Large intestine (tissue), 3 donors: Measurements from ENCODE around the gene MLLT1. TPM values are rescaled to one million over a fixed set of nuclear protein-coding genes. Genes with fewer than 3 reads are reported as not detected.

Experiments used
- DNase-seq, 2 donors: peaks; one replicate each; pipeline versions ENCODE4 v3.0.0 to v3.0.0-alpha.2; 2013
- H3K27ac ChIP-seq: one replicate; pipeline ENCODE4 v1.5.1; 2013; ENCODE audit warnings: low read length
- H3K27me3 ChIP-seq: 2 replicates; pipeline ENCODE4 v1.6.1; 2013; ENCODE audit warnings: low read length; ENCODE audit not compliant: control insufficient read depth, insufficient read depth
- H3K36me3 ChIP-seq: 2 replicates; pipeline ENCODE4 v1.6.1; 2013; ENCODE audit warnings: low read length; ENCODE audit not compliant: control insufficient read depth, insufficient read depth
- H3K4me1 ChIP-seq: one replicate; pipeline ENCODE4 v1.6.1; 2013; ENCODE audit warnings: low read length; ENCODE audit not compliant: control insufficient read depth, insufficient read depth
- H3K4me3 ChIP-seq: one replicate; pipeline ENCODE4 v1.5.1; 2013; ENCODE audit warnings: low read length
- H3K9me3 ChIP-seq: one replicate; pipeline ENCODE4 v1.6.1; 2013; ENCODE audit warnings: mild to moderate bottlenecking, low read depth, low read length, moderate library complexity; ENCODE audit not compliant: control insufficient read depth
- WGBS: methylation state at CpG from one replicate; pipeline ENCODE4 v1.1.5; 2013; ENCODE audit warnings: low lambda C conversion rate; ENCODE audit not compliant: insufficient coverage; 5-methylcytosine and 5-hydroxymethylcytosine counted together
- polyA plus RNA-seq: library from polyadenylated mRNA; unstranded; fragments of 120-200 nt; gene quantifications from one replicate; pipeline ENCODE4 v1.2.1, GENCODE V29; 2013

The MLLT1 gene
- polyA plus RNA-seq, 1 donor, result 44.3 TPM

DNA sequence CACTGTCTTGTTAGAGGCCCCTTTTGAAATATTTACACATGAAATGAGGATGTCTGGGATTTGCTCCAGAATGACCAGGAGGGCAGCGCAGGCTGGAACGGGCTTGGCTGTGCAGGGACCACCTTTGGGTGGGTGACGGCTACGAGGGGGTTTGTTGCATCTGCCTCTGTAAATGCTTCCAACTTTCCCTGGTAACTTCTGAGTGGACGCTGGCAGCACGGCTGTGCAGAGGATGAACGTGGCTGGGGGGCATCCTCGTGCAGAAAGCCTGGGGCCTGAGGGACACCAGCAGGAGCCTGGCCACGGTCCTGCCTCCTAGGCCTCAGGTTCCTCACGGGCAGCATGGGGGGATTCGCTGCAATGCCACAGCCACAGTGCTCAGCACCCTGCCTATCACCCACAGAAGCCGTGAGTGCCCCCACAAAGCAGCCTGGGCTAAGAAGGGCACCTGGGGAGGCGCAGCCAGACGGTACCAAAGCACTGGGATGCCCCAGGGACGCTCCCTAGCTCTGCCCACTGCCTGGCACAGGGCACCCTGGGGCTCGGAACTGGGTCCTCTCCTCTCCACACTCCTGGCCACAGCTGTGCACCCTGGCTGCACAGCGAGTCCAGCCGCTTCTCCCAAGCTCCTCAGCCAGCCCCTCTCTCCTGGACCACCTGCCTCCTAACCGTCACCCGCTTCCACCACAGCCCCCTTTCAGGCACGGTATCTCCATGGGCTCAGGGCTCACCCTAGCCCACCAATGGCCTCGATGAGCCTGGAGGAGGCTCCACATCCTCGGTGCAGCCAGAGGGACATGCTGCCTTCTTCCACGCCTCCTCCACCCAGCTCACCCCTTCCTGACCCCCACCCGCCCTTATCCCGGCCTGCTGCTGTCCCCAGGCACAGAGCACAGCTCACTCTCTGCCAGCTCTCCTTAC lies 44.5 kb downstream of the MLLT1 start:
- Histone ChIP-seq H3K36me3 (peaks cover 10% of the 10 kb centered on the region), H3K4me1 (peaks cover 16% of the 10 kb centered on the region), H3K27ac (no peak overlapping the region), H3K9me3 (peaks cover 3% of the 10 kb centered on the region), H3K27me3 (no peaks in the 10 kb centered on the region), H3K4me3 (no peak overlapping the region)
- DNase-seq, result no peak
- 90% methylated on average over 2 of the region's 26 CpGs for WGBS

DNA sequence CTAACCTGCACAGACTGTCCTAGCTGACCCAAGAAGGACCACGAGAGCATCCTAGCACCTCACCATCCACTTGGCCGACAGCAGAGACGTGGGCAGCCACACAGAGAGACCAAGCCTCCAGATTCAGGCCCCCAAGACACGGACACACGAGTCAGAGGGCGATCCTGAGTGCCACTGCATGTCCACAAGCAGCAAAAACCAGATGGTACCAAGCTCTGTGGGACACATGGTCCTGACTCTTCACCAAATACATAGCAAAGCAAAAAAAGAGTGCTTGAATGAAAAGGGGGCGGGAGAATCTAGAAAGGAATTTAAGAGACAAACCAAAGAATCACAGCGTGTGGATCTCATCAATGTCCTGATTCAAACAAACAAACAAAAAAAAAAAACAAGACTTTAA lies 45.2 kb downstream of the MLLT1 start:
- Histone ChIP-seq H3K4me3 (no peak overlapping the region), H3K36me3 (peaks cover 12% of the 10 kb centered on the region), H3K4me1 (peaks cover 16% of the 10 kb centered on the region), H3K9me3 (peaks cover 3% of the 10 kb centered on the region), H3K27me3 (no peaks in the 10 kb centered on the region), H3K27ac (no peak overlapping the region)
- 74% methylated on average over 2 of the region's 8 CpGs for WGBS
- no peak for DNase-seq

DNA sequence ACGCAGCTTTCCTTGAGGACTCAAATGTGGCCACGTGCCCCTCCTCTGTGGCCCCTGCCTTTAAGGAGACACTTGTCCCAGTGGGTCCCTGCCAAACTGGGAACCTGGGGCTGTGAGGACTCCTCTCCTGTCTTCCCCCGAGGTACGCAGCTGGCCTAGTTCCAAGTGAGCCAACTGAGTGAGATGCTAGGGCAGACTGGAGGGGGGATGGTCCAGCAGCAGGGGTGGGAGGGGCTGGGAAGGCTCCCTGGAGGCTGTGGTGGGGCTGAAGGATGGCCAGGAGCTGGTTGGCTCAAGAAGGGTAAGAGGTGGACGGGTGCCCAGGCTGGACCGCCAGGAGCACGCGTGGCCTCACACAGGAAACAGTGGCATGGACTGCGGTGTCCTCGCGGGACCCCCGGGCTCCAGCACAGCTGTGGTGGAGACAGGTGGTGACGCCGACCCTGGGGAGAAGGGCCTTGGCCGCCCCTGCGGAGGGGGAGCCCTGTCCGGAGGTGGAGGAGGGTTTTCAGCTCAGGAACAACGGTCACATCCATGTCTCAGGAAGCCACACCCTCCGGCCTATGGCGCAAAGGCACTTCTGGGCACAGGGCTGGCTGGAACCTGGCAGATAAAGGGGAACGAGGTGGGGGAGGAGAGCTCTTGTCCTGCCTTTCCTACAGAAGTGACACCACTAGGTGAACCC lies 45.8 kb downstream of the MLLT1 start:
- H3K27ac ChIP-seq, result no peak overlapping the region
- H3K9me3 ChIP-seq, result peaks cover 3% of the 10 kb centered on the region
- WGBS, result no CpG with 5 or more reads among the region's 21 CpGs
- H3K27me3 ChIP-seq, result no peaks in the 10 kb centered on the region
- DNase-seq, result no peak
- no peak overlapping the region for H3K4me3 ChIP-seq
- H3K4me1 ChIP-seq, result peaks cover 16% of the 10 kb centered on the region
- peaks cover 15% of the 10 kb centered on the region for H3K36me3 ChIP-seq

DNA sequence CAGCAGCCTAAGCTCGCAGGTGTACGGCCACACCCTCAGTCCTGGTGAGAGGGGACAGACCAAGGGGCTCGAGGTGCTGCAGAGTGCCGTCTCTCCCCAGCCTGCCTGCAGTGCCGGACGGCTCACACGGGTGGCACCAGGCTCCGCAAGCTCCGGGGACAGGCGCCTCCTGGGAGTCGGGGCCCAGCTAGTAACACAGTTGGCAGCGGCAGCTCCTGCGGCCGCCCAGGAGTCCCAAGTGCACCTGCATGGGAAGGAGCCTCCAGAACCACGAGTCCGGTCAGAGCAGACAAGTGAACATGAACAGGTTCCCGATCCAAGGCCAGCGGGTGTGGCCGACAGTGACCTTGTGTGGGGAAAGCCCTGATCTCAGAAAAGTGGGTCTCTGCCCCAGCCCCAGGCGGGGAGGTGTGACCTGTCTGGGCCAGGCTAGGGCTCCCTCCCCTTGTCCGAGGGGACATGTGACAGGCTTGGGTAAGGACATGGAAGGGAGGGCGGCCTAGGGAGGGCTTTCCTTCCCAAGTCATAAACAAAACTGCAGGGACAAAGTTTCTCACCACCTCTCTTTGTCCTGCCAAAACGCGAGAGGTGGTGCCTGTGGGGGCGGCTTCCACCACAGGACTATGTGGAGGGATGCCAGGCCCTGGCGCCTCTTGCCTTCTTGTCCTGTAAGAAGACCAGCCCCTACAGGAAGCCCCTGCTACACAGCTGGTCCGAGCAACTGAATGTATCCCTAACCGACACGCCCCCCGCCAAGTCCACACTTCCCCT lies 46.5 kb downstream of the MLLT1 start:
- WGBS, result no CpG with 5 or more reads among the region's 30 CpGs
- Histone ChIP-seq H3K27ac (no peak overlapping the region), H3K27me3 (no peaks in the 10 kb centered on the region), H3K36me3 (peaks cover 19% of the 10 kb centered on the region), H3K9me3 (peaks cover 3% of the 10 kb centered on the region), H3K4me3 (no peak overlapping the region), H3K4me1 (peaks cover 16% of the 10 kb centered on the region)
- peak in 1 of 2 donors; percentile 72 for DNase-seq

DNA sequence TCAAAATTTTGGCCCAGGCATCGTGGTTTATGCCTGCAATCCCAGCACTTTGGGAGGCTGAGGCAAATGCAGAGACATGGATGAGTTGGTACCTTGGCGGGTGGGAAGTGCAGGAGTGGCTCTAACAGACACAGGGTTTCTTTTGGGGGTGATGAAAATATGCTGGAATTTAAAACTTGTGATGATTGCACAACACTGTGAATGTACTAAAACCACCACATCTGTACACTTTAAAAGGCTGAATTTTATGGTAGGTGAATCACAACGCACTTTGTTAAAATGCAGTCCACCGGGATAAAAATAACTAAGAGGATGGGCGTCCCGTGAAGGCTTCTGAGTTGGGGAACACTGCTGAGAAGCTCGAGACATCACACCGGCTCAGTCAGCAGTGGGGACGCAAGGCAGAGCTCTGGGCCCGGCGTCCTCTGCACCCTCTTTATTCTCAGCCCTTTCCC lies 47.1 kb downstream of the MLLT1 start:
- H3K27me3 ChIP-seq, result no peaks in the 10 kb centered on the region
- peaks cover 19% of the 10 kb centered on the region for H3K36me3 ChIP-seq
- H3K27ac ChIP-seq, result no peak overlapping the region
- no peak overlapping the region for H3K4me3 ChIP-seq
- H3K4me1 ChIP-seq, result peaks cover 16% of the 10 kb centered on the region
- no peak for DNase-seq
- WGBS, result no CpG with 5 or more reads among the region's 11 CpGs
- H3K9me3 ChIP-seq, result peaks cover 3% of the 10 kb centered on the region

DNA sequence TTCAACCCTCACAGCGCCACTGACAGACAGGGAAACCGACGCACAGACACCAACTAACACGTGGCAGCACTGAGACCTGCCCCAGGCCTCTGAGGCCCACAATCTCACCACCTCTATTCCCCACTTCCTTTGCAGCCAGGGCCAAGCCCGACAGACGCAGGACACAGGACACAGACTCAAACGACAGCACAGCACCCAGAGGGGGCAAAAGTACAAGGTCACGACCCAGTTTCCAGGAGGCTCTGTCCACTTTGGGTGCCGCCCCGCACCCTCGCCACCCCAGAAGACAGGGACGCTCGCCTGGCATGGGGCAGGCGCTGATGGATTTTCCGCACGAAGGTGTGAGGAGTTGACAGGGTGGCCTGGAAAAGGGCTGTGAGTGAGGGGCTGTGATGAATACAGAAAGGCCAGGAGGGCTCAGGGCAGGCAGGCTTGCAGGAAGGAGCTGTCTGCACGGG lies 48.8 kb downstream of the MLLT1 start:
- Histone ChIP-seq H3K27ac (no peak overlapping the region), H3K4me1 (peaks cover 16% of the 10 kb centered on the region), H3K4me3 (no peak overlapping the region), H3K36me3 (peaks cover 34% of the 10 kb centered on the region), H3K9me3 (peaks cover 3% of the 10 kb centered on the region), H3K27me3 (no peaks in the 10 kb centered on the region)
- no peak for DNase-seq
- no CpG with 5 or more reads among the region's 17 CpGs for WGBS

DNA sequence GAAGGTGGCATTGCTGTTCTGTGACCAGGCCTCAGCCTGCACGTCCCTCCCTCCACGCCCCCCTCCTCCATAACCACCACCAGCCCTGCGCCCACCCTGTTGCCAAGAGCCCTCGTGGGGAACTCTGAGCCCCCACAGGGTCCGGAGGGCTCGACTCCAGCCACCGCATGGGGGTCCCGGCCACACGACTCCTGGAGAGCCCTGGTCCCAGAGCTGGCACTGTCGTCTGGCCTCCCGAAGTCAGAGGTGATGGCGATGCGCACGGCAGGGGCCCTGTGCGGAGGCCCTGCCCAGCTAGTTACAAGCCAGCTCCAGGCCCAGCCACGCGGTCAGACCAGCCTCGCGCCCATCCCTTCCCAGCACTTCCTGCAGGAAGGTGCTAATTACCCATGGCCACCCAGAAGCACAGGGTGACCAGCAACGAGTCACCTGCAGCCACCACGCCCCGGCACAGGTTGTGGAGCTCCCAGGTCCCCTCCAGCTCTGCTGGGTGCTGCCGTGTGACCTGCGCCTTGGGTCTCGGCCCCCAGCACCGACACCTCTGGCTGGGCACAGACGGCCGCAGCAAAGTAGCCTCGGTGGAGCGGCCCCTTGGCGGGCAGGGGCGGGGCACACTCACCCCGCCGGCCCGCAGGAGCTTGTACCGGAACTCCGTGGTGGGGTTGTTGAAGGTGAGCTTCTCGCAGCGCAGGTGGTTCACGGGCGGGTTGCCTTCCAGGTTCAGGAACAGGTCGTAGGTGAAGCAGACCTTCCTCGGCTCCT lies 49.6 kb downstream of the MLLT1 start:
- Histone ChIP-seq H3K4me1 (peaks cover 16% of the 10 kb centered on the region), H3K9me3 (peaks cover 3% of the 10 kb centered on the region), H3K27ac (no peak overlapping the region), H3K27me3 (no peaks in the 10 kb centered on the region), H3K36me3 (peaks cover 42% of the 10 kb centered on the region), H3K4me3 (no peak overlapping the region)
- WGBS, result no CpG with 5 or more reads among the region's 43 CpGs
- no peak for DNase-seq

DNA sequence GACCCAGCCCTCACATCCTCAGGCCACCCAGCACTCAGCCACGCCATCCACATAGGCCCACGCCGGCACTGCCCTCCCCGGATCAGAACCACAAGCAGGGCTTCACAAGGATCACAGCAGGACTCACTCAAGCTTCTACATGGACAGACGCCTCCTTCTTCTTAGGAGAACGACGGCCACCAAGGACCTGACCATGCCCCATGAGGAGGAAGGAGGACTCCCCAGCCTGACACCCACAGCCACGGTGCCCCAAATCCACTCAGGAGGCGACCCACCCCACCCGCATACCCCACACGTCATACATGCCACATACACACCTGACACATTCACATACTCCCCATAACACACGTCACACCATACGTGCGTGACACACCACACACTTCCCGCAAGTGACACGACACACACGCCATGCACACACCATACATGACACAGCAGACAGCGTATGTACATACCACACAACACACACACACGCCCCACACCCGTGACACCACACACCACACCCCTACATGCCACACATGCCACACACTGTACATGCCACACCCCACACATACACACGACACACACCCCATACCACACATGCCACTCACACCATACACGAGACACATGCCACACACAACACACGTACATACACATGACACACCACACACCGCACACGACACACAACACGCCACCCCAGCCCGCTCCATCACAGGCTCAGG lies 50.4 kb downstream of the MLLT1 start:
- 80% methylated on average over 1 of the region's 27 CpGs for WGBS
- H3K36me3 ChIP-seq, result peaks cover 47% of the 10 kb centered on the region
- H3K4me1 ChIP-seq, result peaks cover 16% of the 10 kb centered on the region
- peaks cover 3% of the 10 kb centered on the region for H3K9me3 ChIP-seq
- H3K27me3 ChIP-seq, result no peaks in the 10 kb centered on the region
- DNase-seq, result no peak
- H3K27ac ChIP-seq, result no peak overlapping the region
- no peak overlapping the region for H3K4me3 ChIP-seq

DNA sequence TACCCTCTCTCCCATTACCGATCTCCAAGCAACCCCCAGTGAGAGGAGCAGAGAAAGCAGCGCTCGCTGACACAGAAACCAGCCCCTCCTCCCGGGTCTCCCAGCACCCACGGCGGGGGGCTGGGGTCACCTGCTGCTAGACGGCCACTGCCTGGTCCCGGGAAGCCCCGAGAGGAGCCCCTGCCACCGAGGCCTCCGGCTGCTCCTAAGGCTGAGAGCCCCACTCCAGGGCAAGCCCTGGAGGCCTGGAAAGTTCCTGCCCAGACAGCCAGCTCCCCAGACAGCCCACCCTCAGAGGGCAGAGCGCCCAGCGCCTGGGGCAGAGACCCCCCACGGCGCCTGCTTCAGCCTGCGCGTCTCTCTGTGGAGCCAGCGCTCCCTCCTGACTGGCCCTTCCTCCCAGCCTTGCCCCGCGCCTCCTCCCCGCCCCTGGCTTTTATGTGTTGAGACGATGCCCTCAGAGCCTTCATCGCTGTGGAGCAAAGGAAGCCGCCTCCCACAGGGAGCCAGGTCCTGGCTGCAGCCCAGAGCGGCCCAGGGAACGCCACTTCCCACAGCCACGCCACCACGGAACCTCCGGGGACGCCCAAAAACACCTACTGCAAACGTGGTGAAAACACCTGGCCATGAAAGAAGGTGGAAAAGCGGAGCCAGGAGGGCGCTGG lies 51.1 kb downstream of the MLLT1 start:
- WGBS, result no CpG with 5 or more reads among the region's 33 CpGs
- Histone ChIP-seq H3K4me3 (no peak overlapping the region), H3K36me3 (peaks cover 54% of the 10 kb centered on the region), H3K9me3 (no peaks in the 10 kb centered on the region), H3K27me3 (no peaks in the 10 kb centered on the region), H3K4me1 (peaks cover 15% of the 10 kb centered on the region), H3K27ac (no peak overlapping the region)
- no peak for DNase-seq
